Activated CD4-positive, alpha-beta T cell treated with anti-CD3 and anti-CD28 coated beads, Interleukin-2, amount 50 U/mL, for 1 hour (primary cell): ENCODE measurements around the gene RPL22L1.
"Not testable (repeated sequence)": the region's sequence is repeated elsewhere in the genome, so short reads cannot be mapped to it uniquely, and the experiment has no call there.

Source experiments
- DNase-seq: peaks from one replicate; pipeline ENCODE4 v3.0.0-alpha.2; 2020

Gene RPL22L1

GRCh38 chr3:170826047-170826446, 43.9 kb downstream of the RPL22L1 start:
- no peak for DNase-seq

GRCh38 chr3:170823562-170823961, 46.4 kb downstream of the RPL22L1 start:
- DNase-seq: not testable (repeated sequence)

GRCh38 chr3:170818325-170818724, 51.7 kb downstream of the RPL22L1 start:
- DNase-seq: not testable (repeated sequence)

- DNase-seq: not testable (repeated sequence)
Measured at GRCh38 chr3:170817471-170817870, 52.5 kb downstream of the RPL22L1 start.

GRCh38 chr3:170816841-170817240, 53.2 kb downstream of the RPL22L1 start:
- DNase-seq: no peak

GRCh38 chr3:170816341-170816740, 53.7 kb downstream of the RPL22L1 start:
- no peak for DNase-seq

GRCh38 chr3:170815936-170816335, 54.1 kb downstream of the RPL22L1 start:
- no peak for DNase-seq

- no peak for DNase-seq
Measured at GRCh38 chr3:170815340-170815739, 54.7 kb downstream of the RPL22L1 start.
